ENCODE data around the gene UBAC2.

DNA sequence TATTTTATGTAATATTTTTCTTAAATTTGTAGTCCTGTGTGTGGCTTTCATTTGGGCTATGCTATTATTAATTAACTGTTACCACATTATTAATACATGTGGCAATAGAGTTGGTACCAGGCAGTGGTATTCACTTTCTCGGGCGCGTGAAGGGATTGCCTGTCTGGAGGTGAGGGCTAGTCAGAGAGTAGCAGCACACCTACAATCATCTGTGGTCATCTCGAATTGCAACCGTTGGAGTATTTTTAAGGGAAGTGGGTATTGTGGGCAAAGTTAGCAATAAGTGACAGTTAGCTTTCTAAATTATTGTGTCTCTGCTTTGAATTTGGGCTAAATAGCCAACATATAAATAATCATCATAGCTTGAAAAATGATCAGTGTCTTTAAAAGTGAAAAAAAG, 77.5 kb downstream of the UBAC2 start:
- no peak for TF ChIP-seq ISL1 (CRISPR knock-in tag; IDR thresholded peaks at IDR 0.05)
- no peak for TF ChIP-seq BACH2 (CRISPR knock-in tag; IDR thresholded peaks at IDR 0.05; ENCODE audit: borderline replicate concordance)
- TF ChIP-seq, protein P1, sequence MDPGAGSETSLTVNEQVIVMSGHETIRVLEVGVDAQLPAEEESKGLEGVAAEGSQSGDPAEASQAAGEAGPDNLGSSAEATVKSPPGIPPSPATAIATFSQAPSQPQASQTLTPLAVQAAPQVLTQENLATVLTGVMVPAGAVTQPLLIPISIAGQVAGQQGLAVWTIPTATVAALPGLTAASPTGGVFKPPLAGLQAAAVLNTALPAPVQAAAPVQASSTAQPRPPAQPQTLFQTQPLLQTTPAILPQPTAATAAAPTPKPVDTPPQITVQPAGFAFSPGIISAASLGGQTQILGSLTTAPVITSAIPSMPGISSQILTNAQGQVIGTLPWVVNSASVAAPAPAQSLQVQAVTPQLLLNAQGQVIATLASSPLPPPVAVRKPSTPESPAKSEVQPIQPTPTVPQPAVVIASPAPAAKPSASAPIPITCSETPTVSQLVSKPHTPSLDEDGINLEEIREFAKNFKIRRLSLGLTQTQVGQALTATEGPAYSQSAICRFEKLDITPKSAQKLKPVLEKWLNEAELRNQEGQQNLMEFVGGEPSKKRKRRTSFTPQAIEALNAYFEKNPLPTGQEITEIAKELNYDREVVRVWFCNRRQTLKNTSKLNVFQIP (CRISPR knock-in tag; IDR thresholded peaks at IDR 0.05; ENCODE audit: borderline replicate concordance, low read depth): no peak
- TF ChIP-seq ARNTL (CRISPR knock-in tag; IDR thresholded peaks at IDR 0.05; ENCODE audit: borderline replicate concordance, low read depth): no peak
- no peak for TF ChIP-seq ZNF8 (CRISPR knock-in tag; IDR thresholded peaks at IDR 0.05)
- TF ChIP-seq, protein P2, sequence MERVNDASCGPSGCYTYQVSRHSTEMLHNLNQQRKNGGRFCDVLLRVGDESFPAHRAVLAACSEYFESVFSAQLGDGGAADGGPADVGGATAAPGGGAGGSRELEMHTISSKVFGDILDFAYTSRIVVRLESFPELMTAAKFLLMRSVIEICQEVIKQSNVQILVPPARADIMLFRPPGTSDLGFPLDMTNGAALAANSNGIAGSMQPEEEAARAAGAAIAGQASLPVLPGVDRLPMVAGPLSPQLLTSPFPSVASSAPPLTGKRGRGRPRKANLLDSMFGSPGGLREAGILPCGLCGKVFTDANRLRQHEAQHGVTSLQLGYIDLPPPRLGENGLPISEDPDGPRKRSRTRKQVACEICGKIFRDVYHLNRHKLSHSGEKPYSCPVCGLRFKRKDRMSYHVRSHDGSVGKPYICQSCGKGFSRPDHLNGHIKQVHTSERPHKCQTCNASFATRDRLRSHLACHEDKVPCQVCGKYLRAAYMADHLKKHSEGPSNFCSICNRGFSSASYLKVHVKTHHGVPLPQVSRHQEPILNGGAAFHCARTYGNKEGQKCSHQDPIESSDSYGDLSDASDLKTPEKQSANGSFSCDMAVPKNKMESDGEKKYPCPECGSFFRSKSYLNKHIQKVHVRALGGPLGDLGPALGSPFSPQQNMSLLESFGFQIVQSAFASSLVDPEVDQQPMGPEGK (CRISPR knock-in tag; IDR thresholded peaks at IDR 0.05; ENCODE audit: borderline replicate concordance): no peak
- TF ChIP-seq ZFP30 (CRISPR knock-in tag; IDR thresholded peaks at IDR 0.05): no peak
- TF ChIP-seq, protein P3, sequence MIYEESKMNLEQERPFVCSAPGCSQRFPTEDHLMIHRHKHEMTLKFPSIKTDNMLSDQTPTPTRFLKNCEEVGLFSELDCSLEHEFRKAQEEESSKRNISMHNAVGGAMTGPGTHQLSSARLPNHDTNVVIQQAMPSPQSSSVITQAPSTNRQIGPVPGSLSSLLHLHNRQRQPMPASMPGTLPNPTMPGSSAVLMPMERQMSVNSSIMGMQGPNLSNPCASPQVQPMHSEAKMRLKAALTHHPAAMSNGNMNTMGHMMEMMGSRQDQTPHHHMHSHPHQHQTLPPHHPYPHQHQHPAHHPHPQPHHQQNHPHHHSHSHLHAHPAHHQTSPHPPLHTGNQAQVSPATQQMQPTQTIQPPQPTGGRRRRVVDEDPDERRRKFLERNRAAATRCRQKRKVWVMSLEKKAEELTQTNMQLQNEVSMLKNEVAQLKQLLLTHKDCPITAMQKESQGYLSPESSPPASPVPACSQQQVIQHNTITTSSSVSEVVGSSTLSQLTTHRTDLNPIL (CRISPR knock-in tag; IDR thresholded peaks at IDR 0.05; ENCODE audit: low read depth): no peak
- TF ChIP-seq TCF4 (CRISPR knock-in tag; IDR thresholded peaks at IDR 0.05; ENCODE audit: borderline replicate concordance): no peak
